KOPT-K1 (cell line): ENCODE results near the gene BEST4.
"Not testable (repeated sequence)": the region's sequence is repeated elsewhere in the genome, so short reads cannot be mapped to it uniquely, and the experiment has no call there.

Experiments
- H3K27ac ChIP-seq: fragments of 200-600 bp; sonication (generic); 2 replicates; pipeline ENCODE4 v1.5.1; 2016; ENCODE audit warnings: antibody characterized with exemption, mild to moderate bottlenecking, low read depth, low read length; ENCODE audit not compliant: poor library complexity, severe bottlenecking
- H3K36me3 ChIP-seq: fragments of 200-600 bp; sonication (generic); 2 replicates; pipeline ENCODE4 v1.5.1; 2017; ENCODE audit warnings: antibody characterized with exemption, mild to moderate bottlenecking, low read length, moderate library complexity; ENCODE audit not compliant: insufficient read depth
- H3K9me3 ChIP-seq: fragments of 200-600 bp; sonication (generic); 2 replicates; pipeline ENCODE4 v1.5.1; 2017; ENCODE audit warnings: antibody characterized with exemption, low read length, mild to moderate bottlenecking; ENCODE audit not compliant: insufficient read depth, poor library complexity, severe bottlenecking

BEST4 gene

DNA sequence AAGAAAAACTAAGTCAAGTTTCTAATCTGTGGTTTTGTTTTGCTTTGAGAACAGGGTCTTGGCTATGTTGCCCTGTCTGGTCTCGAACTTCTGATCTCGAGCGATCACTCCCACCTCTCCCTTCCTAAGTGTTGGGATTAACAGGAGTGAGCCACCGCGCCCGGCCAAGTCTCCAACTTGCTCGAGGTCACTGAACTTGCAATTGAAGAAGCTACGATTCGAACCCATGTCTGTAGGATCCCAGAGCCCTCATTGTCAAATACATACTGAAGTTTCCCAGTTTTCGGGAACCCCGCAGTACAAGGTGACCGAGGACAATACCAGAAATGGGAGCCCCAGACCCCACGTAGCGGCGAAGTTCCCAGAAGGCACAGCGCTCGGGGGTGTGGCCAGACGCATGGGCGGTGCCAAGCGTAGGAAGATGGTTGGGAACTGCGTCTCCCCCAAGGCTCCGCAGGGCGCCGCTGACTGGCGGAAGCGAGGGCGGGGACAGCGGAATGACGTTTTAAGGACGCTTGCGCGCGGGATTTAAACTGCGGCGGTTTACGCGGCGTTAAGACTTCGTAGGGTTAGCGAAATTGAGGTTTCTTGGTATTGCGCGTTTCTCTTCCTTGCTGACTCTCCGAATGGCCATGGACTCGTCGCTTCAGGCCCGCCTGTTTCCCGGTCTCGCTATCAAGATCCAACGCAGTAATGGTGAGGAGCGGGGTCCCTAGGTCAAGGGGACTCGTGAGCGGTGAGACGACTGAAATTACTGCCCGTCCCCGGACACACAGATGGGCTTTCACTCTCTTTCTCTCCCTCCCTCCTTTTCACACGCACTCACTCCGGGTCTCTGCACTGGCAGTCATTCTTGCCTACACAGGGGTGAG lies 48.4 kb downstream of the BEST4 start, which contains the start of gene KIF2C:
TSS of gene KIF2C (plus strand) at position 531 of the 872 bp plus-strand sequence. CDS start at position 627, 96 bp downstream.
- H3K27ac ChIP-seq = peak within 1 kb of the TSS; percentile 93
- peaks cover 38% of the 10 kb centered on the region for H3K36me3 ChIP-seq
- H3K9me3 ChIP-seq = no peaks in the 10 kb centered on the region

DNA sequence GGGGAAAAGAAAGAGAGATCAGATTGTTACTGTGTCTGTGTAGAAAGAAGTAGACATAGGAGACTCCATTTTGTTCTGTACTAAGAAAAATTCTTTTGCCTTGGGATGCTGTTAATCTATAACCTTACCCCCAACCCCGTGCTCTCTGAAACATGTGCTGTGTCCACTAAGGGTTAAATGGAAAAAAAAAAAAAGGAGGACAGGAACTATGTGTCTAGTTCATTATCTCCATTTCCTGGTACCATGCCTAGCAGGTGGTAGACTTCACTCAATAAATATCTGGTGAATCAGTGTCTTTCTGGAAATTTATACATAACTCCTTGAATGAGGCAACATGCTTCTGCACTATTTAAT lies 49.0 kb downstream of the BEST4 start:
- Histone ChIP-seq H3K36me3 (peaks cover 32% of the 10 kb centered on the region), H3K27ac (peak overlapping the region; percentile 93)
- not testable (repeated sequence) for H3K9me3 ChIP-seq

DNA sequence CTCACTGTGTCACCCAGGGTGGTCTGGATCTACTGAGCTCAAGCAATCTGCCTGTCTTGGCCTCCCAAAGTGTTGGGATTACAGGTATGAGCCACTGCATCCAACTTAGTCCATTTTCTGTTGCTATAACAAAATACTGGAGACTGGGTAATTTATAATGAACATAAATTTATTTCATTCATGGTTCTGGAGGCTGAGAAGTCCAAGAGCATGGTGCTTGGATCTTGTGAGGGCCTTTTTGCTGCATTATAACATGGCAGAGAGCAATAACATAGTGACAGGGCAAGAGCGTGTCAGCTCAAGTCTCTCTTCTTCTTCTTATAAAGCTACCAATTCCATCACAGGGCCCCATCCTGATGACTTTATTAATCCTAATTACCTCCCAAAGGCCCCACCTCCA lies 52.0 kb downstream of the BEST4 start:
- Histone ChIP-seq H3K36me3 (peaks cover 3% of the 10 kb centered on the region), H3K27ac (no peak overlapping the region), H3K9me3 (no peaks in the 10 kb centered on the region)

DNA sequence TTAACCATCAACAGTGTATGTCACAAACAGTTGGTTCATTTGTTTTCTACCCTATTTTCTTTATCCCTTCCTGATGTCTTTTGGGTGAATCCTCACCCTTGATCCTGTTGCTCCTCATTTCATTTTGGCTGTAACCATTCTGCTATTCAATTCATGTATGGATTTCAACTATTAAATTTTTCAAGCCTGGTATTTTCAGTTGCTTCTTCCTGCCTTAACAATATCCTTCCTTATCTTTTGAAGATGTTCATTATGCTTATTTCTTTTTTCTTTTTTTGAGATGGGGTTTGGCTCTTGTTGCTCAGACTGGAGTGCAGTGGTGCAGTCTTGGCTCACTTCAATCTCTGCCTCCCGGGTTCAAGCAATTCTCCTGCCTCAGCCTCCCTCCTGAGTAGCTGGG lies 54.2 kb downstream of the BEST4 start:
- no peaks in the 10 kb centered on the region for H3K36me3 ChIP-seq
- no peak overlapping the region for H3K27ac ChIP-seq

More for the DNA sequence above, 54.2 kb downstream of the BEST4 start:
- H3K9me3 ChIP-seq = no peaks in the 10 kb centered on the region
